GM18868 (cell line): ENCODE measurements around the gene MAP7.
"Not testable (repeated sequence)": the region's sequence is repeated elsewhere in the genome, so short reads cannot be mapped to it uniquely, and the experiment has no call there.

Experiments
- ATAC-seq: cut with Tn5 transposase; IDR thresholded peaks from one replicate; pipeline ENCODE4 v1.9.1; 2021; ENCODE audit warnings: mild to moderate bottlenecking, moderate library complexity; ENCODE audit not compliant: unreplicated experiment

The MAP7 gene

GRCh38 chr6:136401749-136402148, 148.5 kb downstream of the MAP7 start:
- no peak for ATAC-seq

GRCh38 chr6:136401236-136401635, 149.0 kb downstream of the MAP7 start:
- not testable (repeated sequence) for ATAC-seq

GRCh38 chr6:136398453-136398852, 151.8 kb downstream of the MAP7 start:
- ATAC-seq = no peak

GRCh38 chr6:136396908-136397307, 153.3 kb downstream of the MAP7 start:
- ATAC-seq = no peak

- ATAC-seq = not testable (repeated sequence)
These were observed 159.3 kb downstream of the MAP7 start for GRCh38 chr6:136390959-136391358.

GRCh38 chr6:136387316-136387715, 162.9 kb downstream of the MAP7 start:
- ATAC-seq = no peak

- ATAC-seq = no peak
These were observed 166.8 kb downstream of the MAP7 start for GRCh38 chr6:136383268-136383937.

GRCh38 chr6:136382676-136383252, 167.5 kb downstream of the MAP7 start:
- ATAC-seq = no peak

- ATAC-seq = no peak
These were observed 171.3 kb downstream of the MAP7 start for GRCh38 chr6:136378888-136379287.

- not testable (repeated sequence) for ATAC-seq
These were observed 174.4 kb downstream of the MAP7 start for GRCh38 chr6:136375836-136376235.

- no peak for ATAC-seq
These were observed 178.3 kb downstream of the MAP7 start for GRCh38 chr6:136371959-136372358.

GRCh38 chr6:136370988-136371728, 179.1 kb downstream of the MAP7 start:
- no peak for ATAC-seq

- no peak for ATAC-seq
These were observed 184.4 kb downstream of the MAP7 start for GRCh38 chr6:136365776-136366354.

- no peak for ATAC-seq
These were observed 187.5 kb downstream of the MAP7 start for GRCh38 chr6:136362421-136363356.

- ATAC-seq = no peak
These were observed 188.4 kb downstream of the MAP7 start for GRCh38 chr6:136361787-136362186.

- ATAC-seq = no peak
These were observed 189.4 kb downstream of the MAP7 start for GRCh38 chr6:136360783-136361182.

GRCh38 chr6:136359851-136360250, 190.4 kb downstream of the MAP7 start:
- ATAC-seq = no peak

- ATAC-seq = no peak
These were observed 198.6 kb downstream of the MAP7 start for GRCh38 chr6:136351518-136352110.

GRCh38 chr6:136350914-136351313, 199.3 kb downstream of the MAP7 start:
- ATAC-seq = no peak

GRCh38 chr6:136347847-136348246, 202.4 kb downstream of the MAP7 start:
- ATAC-seq = no peak
